Gastroesophageal sphincter (tissue), 4 donors: Measurements from ENCODE around the gene KRTAP16-1. TPM values are rescaled to one million over a fixed set of nuclear protein-coding genes. Genes with fewer than 3 reads are reported as not detected.
A peak's percentile ranks its signal among the peaks of the same experiment; 100 is the strongest.

Source experiments
- ATAC-seq: fragments of 150-250 bp; one replicate; pipeline ENCODE4 v1.9.1; 2016; ENCODE audit warnings: mild to moderate bottlenecking, moderate library complexity
- H3K27ac ChIP-seq, 4 donors: fragments of 200-600 bp; sonication (generic) in 3 of 4; 1 replicate in 3 of 4; 2 replicates in 1 of 4; pipeline ENCODE4 v1.5.1; 2016 to 2019
- H3K27me3 ChIP-seq: fragments of 200-600 bp; sonication (generic); one replicate; pipeline ENCODE4 v1.5.1; 2019
- H3K36me3 ChIP-seq, 2 donors: fragments of 200-600 bp; sonication (generic); one replicate each; pipeline ENCODE4 v1.5.1; 2019; ENCODE audit warnings: control low read depth in 1 of 2
- H3K4me1 ChIP-seq, 3 donors: fragments of 200-600 bp; sonication (generic); 1 replicate in 2 of 3; 2 replicates in 1 of 3; pipeline ENCODE4 v1.5.1; 2016 to 2019; ENCODE audit warnings: control low read depth in 2 of 3
- H3K4me3 ChIP-seq, 2 donors: fragments of 200-600 bp; sonication (generic); one replicate each; pipeline ENCODE4 v1.5.1; 2019; ENCODE audit warnings: mild to moderate bottlenecking in 1 of 2, moderate library complexity in 1 of 2
- H3K9me3 ChIP-seq, 3 donors: fragments of 200-600 bp; sonication (generic); one replicate each; pipeline ENCODE4 v1.5.1; 2017 to 2019; ENCODE audit warnings: control low read depth in 2 of 3
- EP300 ChIP-seq: sonication (generic); formaldehyde crosslinking; IDR thresholded peaks from one replicate; pipeline ENCODE4 v1.6.1; 2017; ENCODE audit warnings: antibody characterized with exemption, mild to moderate bottlenecking
- POLR2A ChIP-seq, 2 donors: fragments of 450-650 bp; IDR thresholded peaks; one replicate each; pipeline ENCODE4 v1.6.1; 2017; ENCODE audit warnings: antibody characterized with exemption in 2 of 2, mild to moderate bottlenecking in 2 of 2, moderate library complexity in 1 of 2
- POLR2AphosphoS5 ChIP-seq: sonication (generic); formaldehyde crosslinking; IDR thresholded peaks from one replicate; pipeline ENCODE4 v1.6.1; 2017; ENCODE audit warnings: antibody characterized with exemption
- WGBS, 2 donors: methylation state at CpG; one replicate each; pipeline ENCODE4 v1.1.5; 2018; ENCODE audit warnings: low coverage in 1 of 2; 5-methylcytosine and 5-hydroxymethylcytosine counted together
- total RNA-seq, 4 donors: library from RNA; depleted of rRNA; stranded (reverse); fragments of >200 nt; gene quantifications; one replicate each; pipeline ENCODE4 v1.1.0, GENCODE V29; 2016
- TF ChIP-seq, protein P1 (sequence below), 4 experiments: fragments of 200-600 bp in 2 of 4; fragments of 450-650 bp in 2 of 4; sonication (generic) in 1 of 4; IDR thresholded peaks; one replicate each; pipeline ENCODE4 v1.5.1; 2017 to 2019; ENCODE audit warnings: antibody characterized with exemption in 4 of 4, mild to moderate bottlenecking in 2 of 4, moderate library complexity in 2 of 4

Gene KRTAP16-1
- total RNA-seq, 4 donors from 2014 or later: not detected

- ATAC-seq: no peak
- Histone ChIP-seq H3K4me1 (no peaks in the 10 kb centered on the region), H3K9me3 (no peaks in the 10 kb centered on the region), H3K27me3 (peaks cover 9% of the 10 kb centered on the region), H3K4me3 (no peak overlapping the region), H3K27ac (no peak overlapping the region), H3K36me3 (no peaks in the 10 kb centered on the region)
- no peak for TF ChIP-seq POLR2AphosphoS5
- TF ChIP-seq, protein P1, sequence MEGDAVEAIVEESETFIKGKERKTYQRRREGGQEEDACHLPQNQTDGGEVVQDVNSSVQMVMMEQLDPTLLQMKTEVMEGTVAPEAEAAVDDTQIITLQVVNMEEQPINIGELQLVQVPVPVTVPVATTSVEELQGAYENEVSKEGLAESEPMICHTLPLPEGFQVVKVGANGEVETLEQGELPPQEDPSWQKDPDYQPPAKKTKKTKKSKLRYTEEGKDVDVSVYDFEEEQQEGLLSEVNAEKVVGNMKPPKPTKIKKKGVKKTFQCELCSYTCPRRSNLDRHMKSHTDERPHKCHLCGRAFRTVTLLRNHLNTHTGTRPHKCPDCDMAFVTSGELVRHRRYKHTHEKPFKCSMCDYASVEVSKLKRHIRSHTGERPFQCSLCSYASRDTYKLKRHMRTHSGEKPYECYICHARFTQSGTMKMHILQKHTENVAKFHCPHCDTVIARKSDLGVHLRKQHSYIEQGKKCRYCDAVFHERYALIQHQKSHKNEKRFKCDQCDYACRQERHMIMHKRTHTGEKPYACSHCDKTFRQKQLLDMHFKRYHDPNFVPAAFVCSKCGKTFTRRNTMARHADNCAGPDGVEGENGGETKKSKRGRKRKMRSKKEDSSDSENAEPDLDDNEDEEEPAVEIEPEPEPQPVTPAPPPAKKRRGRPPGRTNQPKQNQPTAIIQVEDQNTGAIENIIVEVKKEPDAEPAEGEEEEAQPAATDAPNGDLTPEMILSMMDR (IDR thresholded peaks at IDR 0.05): peak in 2 of 4 experiments; percentile 47 to 56
- 18 to 36% methylated on average over 2 to 7 of the region's 13 CpGs for WGBS, 2 donors
Measured at GRCh38 chr17:41329279-41329948, 20.3 kb upstream of the KRTAP16-1 start.

- Histone ChIP-seq H3K4me3 (no peak overlapping the region), H3K4me1 (no peaks in the 10 kb centered on the region), H3K27me3 (peaks cover 7% of the 10 kb centered on the region), H3K9me3 (no peaks in the 10 kb centered on the region), H3K36me3 (no peaks in the 10 kb centered on the region), H3K27ac (no peak overlapping the region)
- ATAC-seq: no peak
- no CpG with 5 or more reads among the region's 7 CpGs for WGBS, 2 donors
- TF ChIP-seq, protein P1 (IDR thresholded peaks at IDR 0.05): no peak
- TF ChIP-seq POLR2A (IDR thresholded peaks at IDR 0.05): no peak
- no peak for TF ChIP-seq EP300
- no peak for TF ChIP-seq POLR2AphosphoS5
Measured at GRCh38 chr17:41328207-41328606, 19.1 kb upstream of the KRTAP16-1 start.

- Histone ChIP-seq H3K4me1 (no peaks in the 10 kb centered on the region), H3K9me3 (no peaks in the 10 kb centered on the region), H3K27me3 (peaks cover 3% of the 10 kb centered on the region), H3K4me3 (no peak overlapping the region), H3K36me3 (no peaks in the 10 kb centered on the region), H3K27ac (no peak overlapping the region)
- TF ChIP-seq POLR2AphosphoS5 (no peak), POLR2A (IDR thresholded peaks at IDR 0.05) (no peak), EP300 (no peak)
- TF ChIP-seq, protein P1 (IDR thresholded peaks at IDR 0.05): no peak
- ATAC-seq: no peak
- WGBS, 2 donors: no CpG with 5 or more reads among the region's 8 CpGs
Measured at GRCh38 chr17:41327411-41328120, 18.5 kb upstream of the KRTAP16-1 start.

DNA sequence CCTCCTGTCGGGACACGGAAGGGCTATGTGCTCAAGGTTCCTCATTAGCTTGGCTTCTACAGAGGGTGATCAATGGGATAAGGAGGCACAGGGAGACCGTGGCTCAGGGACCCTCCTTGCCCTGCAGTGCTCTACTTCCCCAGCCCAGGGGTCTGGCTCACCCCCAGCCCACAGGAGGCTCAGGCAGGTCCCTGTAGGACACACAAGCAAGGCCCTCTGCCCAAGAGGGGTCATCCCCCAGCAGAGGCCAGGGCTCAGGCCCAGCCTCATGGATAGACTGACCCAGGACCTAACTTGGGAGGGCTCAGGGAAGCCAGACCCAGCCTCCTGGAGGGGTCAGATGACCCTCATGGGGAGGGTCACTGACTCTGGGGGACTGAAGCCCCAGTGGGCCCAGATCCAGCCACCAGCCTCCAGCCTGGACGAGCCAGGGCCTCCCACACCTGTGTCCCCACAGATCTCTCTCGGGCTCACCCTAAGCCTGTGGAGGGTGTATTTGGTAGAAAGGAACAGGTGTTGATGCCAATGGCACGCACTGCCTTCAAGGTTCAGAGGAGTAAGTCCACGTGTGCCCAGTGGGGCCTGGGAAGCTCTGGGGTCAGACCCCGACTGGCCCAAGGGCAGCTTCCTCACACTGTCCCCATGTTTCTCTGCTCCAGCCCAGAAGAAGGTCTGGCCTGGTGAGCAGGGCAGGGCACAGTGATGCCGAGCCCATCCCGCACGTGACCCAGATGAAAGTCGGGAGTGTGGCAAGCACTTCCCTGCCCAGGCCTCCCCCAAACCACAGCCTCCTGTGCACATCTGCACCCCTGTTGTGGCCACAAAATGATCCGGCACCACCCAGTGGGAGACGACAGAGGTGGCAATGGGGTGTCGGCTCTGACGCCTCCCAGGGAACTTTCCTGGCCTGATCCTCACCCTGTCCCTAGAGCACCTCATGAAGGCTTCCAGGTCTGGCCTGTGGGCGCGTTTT lies 17.4 kb upstream of the KRTAP16-1 start:
- no peaks in the 10 kb centered on the region for H3K9me3 ChIP-seq
- TF ChIP-seq POLR2A (IDR thresholded peaks at IDR 0.05) (no peak), EP300 (no peak), POLR2AphosphoS5 (no peak)
- TF ChIP-seq, protein P1 (IDR thresholded peaks at IDR 0.05): no peak
- H3K27ac ChIP-seq: no peak overlapping the region
- H3K4me3 ChIP-seq: no peak overlapping the region
- 83 to 90% methylated on average over 3 to 5 of the region's 18 CpGs for WGBS, 2 donors
- H3K36me3 ChIP-seq: no peaks in the 10 kb centered on the region
- no peaks in the 10 kb centered on the region for H3K27me3 ChIP-seq
- H3K4me1 ChIP-seq: no peaks in the 10 kb centered on the region
- no peak for ATAC-seq
